Thoracic aorta (tissue), 2 donors: Measurements from ENCODE around the gene BTG1. TPM values are rescaled to one million over a fixed set of nuclear protein-coding genes. Genes with fewer than 3 reads are reported as not detected.

Experiments
- ATAC-seq: fragments of 150-250 bp; one replicate; pipeline ENCODE4 v1.8.0; 2017; ENCODE audit warnings: low read depth; ENCODE audit not compliant: insufficient number of reproducible peaks, low FRiP score
- DNase-seq: peaks from one replicate; pipeline ENCODE4 v3.0.0-alpha.2; 2020; ENCODE audit warnings: low spot score
- H3K27ac ChIP-seq, 2 donors: fragments of 200-600 bp; sonication (generic); 1 replicate in 1 of 2; 2 replicates in 1 of 2; pipeline ENCODE4 v1.5.1; 2016; ENCODE audit warnings: mild to moderate bottlenecking in 2 of 2, moderate library complexity in 2 of 2
- H3K27me3 ChIP-seq: fragments of 200-600 bp; sonication (generic); replicated peaks from 2 replicates; pipeline ENCODE4 v1.6.0; 2016; ENCODE audit warnings: mild to moderate bottlenecking; ENCODE audit not compliant: insufficient read depth
- H3K36me3 ChIP-seq: fragments of 200-600 bp; sonication (generic); one replicate; pipeline ENCODE4 v1.5.1; 2016
- H3K4me1 ChIP-seq, 2 donors: fragments of 200-600 bp; sonication (generic); 1 replicate in 1 of 2; 2 replicates in 1 of 2; pipeline versions ENCODE4 v1.5.1 to v1.6.0; 2016; ENCODE audit warnings: low read depth in 2 of 2, mild to moderate bottlenecking in 1 of 2; ENCODE audit not compliant: control insufficient read depth in 1 of 2
- H3K4me3 ChIP-seq: fragments of 200-600 bp; sonication (generic); 2 replicates; pipeline ENCODE4 v1.5.1; 2016; ENCODE audit warnings: mild to moderate bottlenecking
- H3K9me3 ChIP-seq: fragments of 200-600 bp; sonication (generic); 2 replicates; pipeline ENCODE4 v1.5.1; 2016
- CTCF ChIP-seq: fragments of 200-600 bp; sonication (generic); IDR thresholded peaks from one replicate; pipeline ENCODE4 v1.5.1; 2019; ENCODE audit warnings: antibody characterized with exemption
- total RNA-seq, 2 donors: library from RNA; depleted of rRNA; stranded (reverse); fragments of >200 nt; gene quantifications; one replicate each; pipeline versions ENCODE4 v1.1.0 to v1.2.3, GENCODE V29; 2016

BTG1 gene
- total RNA-seq, 2 donors from 2014 or later: 31.7 to 53.3 TPM

- Histone ChIP-seq H3K27ac (peak overlapping the region in 1 of 2 donors; percentile 99), H3K4me3 (peak overlapping the region; percentile 97), H3K9me3 (no peaks in the 10 kb centered on the region), H3K27me3 (no peaks in the 10 kb centered on the region), H3K4me1 (peaks cover 13 to 26% of the 10 kb centered on the region in 2 donors), H3K36me3 (peaks cover 6% of the 10 kb centered on the region)
- ATAC-seq: no peak
- DNase-seq: no peak
- no peak for TF ChIP-seq CTCF
Measured at GRCh38 chr12:92142251-92142926, 3.3 kb downstream of the BTG1 start.

GRCh38 chr12:92141591-92142121 lies 4.0 kb downstream of the BTG1 start:
- Histone ChIP-seq H3K27ac (peak overlapping the region in 1 of 2 donors; percentile 99), H3K4me1 (peaks cover 18 to 34% of the 10 kb centered on the region in 2 donors), H3K36me3 (peaks cover 6% of the 10 kb centered on the region), H3K4me3 (peak overlapping the region; percentile 97), H3K27me3 (no peaks in the 10 kb centered on the region), H3K9me3 (no peaks in the 10 kb centered on the region)
- no peak for DNase-seq
- ATAC-seq: no peak
- no peak for TF ChIP-seq CTCF

- Histone ChIP-seq H3K27me3 (no peaks in the 10 kb centered on the region), H3K4me1 (peaks cover 18 to 40% of the 10 kb centered on the region in 2 donors), H3K4me3 (peak overlapping the region; percentile 97), H3K27ac (peak overlapping the region in 1 of 2 donors; percentile 99), H3K36me3 (peaks cover 6% of the 10 kb centered on the region), H3K9me3 (no peaks in the 10 kb centered on the region)
- no peak for ATAC-seq
- DNase-seq: no peak
- no peak for TF ChIP-seq CTCF
Measured at GRCh38 chr12:92140896-92141536, 4.6 kb downstream of the BTG1 start.

GRCh38 chr12:92140156-92140555 lies 5.5 kb downstream of the BTG1 start:
- no peaks in the 10 kb centered on the region for H3K9me3 ChIP-seq
- peaks cover 6% of the 10 kb centered on the region for H3K36me3 ChIP-seq
- peak overlapping the region; percentile 97 for H3K4me3 ChIP-seq
- H3K4me1 ChIP-seq: peaks cover 18 to 49% of the 10 kb centered on the region in 2 donors
- DNase-seq (no peak), ATAC-seq (no peak)
- TF ChIP-seq CTCF: no peak
- H3K27ac ChIP-seq: peak overlapping the region in 1 of 2 donors; percentile 3
- H3K27me3 ChIP-seq: no peaks in the 10 kb centered on the region

GRCh38 chr12:92139634-92140150 lies 6.0 kb downstream of the BTG1 start:
- TF ChIP-seq CTCF: no peak
- Histone ChIP-seq H3K9me3 (no peaks in the 10 kb centered on the region), H3K4me3 (peak overlapping the region; percentile 97), H3K27ac (peak overlapping the region in 1 of 2 donors; percentile 3), H3K36me3 (peaks cover 6% of the 10 kb centered on the region), H3K4me1 (peaks cover 18 to 53% of the 10 kb centered on the region in 2 donors), H3K27me3 (no peaks in the 10 kb centered on the region)
- DNase-seq: no peak
- no peak for ATAC-seq
